Myocyte (in vitro differentiated cells): ENCODE results near the gene IFNAR2. TPM values are rescaled to one million over a fixed set of nuclear protein-coding genes. Genes with fewer than 3 reads are reported as not detected.

Source experiments
- DNase-seq: peaks from one replicate; pipeline ENCODE4 v3.0.0-alpha.2; 2012; ENCODE audit warnings: low read depth
- polyA plus RNA-seq: library from polyadenylated mRNA; unstranded; fragments of >200 nt; gene quantifications from one replicate; pipeline ENCODE4 v1.2.1, GENCODE V29; 2012; ENCODE audit warnings: missing spikeins
- total RNA-seq: library from RNA; depleted of rRNA; stranded (reverse); fragments of >200 nt; gene quantifications from 2 replicates; pipeline ENCODE4 v1.2.3, GENCODE V29; 2014

IFNAR2 gene
- 5.6 and 10.1 TPM in 2 replicates for total RNA-seq
- polyA plus RNA-seq = 10.4 TPM

DNA sequence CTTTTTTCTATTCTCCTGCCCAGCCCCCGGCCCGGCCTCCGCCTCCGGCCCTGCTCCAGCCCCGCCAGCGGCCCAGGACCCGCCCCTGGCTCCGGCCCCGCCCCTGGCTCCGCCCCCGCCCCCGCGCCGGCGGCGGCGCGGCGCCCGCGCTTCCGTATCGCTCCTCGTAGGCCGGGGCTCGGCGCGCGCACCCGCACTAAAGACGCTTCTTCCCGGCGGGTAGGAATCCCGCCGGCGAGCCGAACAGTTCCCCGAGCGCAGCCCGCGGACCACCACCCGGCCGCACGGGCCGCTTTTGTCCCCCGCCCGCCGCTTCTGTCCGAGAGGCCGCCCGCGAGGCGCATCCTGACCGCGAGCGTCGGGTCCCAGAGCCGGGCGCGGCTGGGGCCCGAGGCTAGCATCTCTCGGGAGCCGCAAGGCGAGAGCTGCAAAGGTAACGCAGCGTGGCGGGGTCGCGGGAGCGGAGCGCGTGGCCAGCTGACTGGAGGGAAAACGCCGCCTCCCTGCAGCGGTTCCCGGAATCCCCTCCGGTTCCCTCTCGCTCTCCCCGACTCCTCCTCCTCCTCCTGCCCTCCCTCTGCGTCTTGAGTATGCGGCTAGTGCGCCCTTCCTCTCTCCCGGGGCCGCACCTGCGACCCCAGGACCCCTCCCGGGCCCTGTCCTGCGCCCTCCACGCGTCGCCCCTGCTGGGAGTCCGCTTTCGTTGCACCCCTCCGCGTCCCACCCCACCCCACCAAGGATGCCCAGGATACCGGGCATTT, at the start of gene IFNAR2:
Gene IFNAR2 (plus strand): TSS at position 155 of the 761 bp plus-strand sequence. CDS start 11,985 bp downstream, outside the sequence.
- DNase-seq = peak; percentile 82

- DNase-seq = no peak
Measured at GRCh38 chr21:33185852-33186251, 43.9 kb upstream of the IFNAR2 start.

- no peak for DNase-seq
Measured at GRCh38 chr21:33187276-33187675, 42.5 kb upstream of the IFNAR2 start.

- no peak for DNase-seq
Measured at GRCh38 chr21:33189237-33189636, 40.5 kb upstream of the IFNAR2 start.

DNA sequence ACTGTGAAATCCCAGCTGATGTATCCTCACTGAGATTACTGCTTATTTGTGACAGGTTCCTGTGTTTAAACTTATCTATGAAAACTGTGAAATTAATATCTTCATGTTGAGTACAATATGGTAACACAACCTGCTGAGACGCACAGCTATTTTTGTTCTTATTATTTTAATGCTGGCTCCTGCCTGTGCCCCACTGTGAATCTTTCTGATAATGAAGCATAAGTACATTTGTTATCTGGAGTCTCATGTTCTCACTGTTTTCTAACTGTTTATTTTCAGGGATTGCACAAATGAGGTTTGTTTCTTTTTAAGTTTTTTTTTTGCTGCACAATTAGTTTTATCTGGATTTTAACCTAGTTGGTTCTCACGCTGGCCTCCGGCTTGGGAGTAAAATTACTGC, 39.9 kb upstream of the IFNAR2 start:
- no peak for DNase-seq

GRCh38 chr21:33196941-33197374, 32.8 kb upstream of the IFNAR2 start:
- peak; percentile 78 for DNase-seq

- DNase-seq = no peak
Measured at GRCh38 chr21:33197496-33197895, 32.2 kb upstream of the IFNAR2 start.

DNA sequence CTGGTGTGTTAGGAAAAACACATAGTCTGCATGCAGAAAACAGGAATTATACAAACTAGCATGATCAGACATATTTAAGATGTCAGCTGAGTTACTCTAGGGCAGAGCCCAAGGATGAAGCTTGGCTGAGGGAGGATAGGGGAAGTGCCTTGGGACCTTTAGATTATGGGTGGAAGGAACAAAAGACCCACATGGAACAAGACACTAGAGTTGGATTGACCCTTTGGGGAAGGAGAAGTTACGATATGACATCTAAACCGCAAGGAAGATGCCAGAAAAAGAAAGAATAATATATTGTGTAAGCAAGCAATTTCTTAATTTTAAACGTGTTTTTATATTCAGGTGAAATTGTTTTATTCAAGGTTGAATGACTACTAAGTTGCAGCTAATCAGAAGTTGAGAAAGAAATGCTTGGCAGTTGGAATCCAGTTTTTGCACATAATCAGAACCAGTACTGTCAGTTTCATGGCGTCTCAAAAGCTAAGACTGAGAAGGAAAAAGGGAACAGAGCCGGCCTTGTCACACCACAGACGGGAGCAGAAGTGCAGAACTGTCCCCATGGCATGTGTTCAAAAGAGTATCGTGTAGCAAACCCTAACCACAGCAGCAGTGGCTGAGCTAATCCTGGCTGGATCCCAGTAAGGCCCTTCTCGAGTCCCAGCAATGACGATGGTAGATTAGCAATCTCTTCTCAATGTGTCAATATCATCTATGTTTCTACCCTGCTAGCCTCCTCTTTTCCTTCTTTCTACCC, 31.2 kb upstream of the IFNAR2 start:
- DNase-seq = peak; percentile 92

- no peak for DNase-seq
Measured at GRCh38 chr21:33199100-33199464, 30.7 kb upstream of the IFNAR2 start.

GRCh38 chr21:33199516-33200217, 30.1 kb upstream of the IFNAR2 start:
- DNase-seq = peak; percentile 94

- no peak for DNase-seq
Measured at GRCh38 chr21:33201956-33202355, 27.8 kb upstream of the IFNAR2 start.

GRCh38 chr21:33202464-33203363, 27.0 kb upstream of the IFNAR2 start:
- DNase-seq = no peak

DNA sequence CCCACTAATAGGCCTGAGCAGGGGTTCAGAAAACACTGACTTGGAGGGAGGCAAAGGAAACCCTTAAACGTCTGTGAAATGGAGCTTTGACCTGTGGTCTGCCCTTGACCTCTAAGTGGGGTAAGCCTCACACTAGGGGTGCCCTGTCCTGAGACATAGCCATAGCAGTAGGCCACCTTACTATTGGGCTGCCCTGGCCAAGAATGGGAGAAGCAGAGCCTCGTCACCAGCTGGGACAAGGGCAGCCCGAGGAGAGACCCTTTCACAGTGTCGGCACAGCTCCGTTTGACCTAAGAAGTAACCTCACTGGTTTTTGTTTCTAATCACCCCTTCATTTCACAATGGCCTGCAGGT, 26.4 kb upstream of the IFNAR2 start:
- DNase-seq = no peak

DNA sequence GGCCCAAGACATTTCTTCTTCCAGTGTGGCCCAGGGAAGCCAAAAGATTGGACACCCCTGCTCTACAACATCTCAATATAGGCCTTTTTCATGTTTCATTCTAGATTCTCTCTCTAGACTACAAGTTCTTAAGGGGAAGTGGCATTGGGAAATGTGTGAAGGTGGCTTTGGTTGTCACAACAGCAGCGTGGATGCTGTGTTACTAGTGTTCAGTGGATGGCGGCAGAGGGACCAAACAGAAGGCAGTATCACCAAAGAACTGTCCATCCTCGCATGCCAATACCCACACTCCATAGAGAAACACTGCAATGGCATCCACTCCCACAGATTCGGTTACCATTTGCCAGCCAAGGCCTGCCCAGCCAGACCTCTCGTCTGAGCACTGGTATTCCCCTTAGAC, 24.3 kb upstream of the IFNAR2 start:
- DNase-seq = no peak

GRCh38 chr21:33206771-33207281, 22.9 kb upstream of the IFNAR2 start:
- DNase-seq = no peak

DNA sequence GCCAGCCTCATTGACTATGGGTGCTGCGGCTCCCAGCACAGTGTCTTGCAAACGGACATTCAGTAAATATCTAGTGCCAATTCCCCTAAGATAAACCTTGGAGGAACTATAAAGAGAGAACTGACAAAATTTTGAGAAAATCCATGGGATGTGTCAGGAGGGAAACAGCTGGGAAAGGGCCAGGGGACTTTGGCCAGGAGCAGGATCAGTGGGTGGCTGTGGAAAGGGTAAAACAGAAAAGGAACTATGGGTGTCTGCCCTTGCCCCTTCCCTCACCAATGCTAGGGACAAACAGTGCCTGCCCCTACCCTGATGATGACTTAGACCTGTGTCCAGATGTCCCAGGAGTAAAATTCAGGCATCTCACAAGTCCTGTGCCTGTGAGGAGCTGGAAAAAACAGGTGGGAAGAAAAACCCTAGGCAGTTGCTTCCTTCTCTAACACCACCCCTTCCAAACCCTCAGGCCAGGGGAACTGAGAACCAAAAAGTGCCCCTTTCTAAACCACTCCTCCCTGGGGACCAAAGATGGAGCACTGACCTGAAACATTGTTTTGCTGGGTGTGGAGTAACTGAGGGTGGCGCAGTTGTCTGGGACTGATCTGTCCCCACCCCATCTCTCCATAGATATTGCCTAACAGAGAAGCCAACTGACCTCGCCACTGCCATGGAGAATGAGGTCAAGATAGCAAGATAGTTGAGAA, 22.1 kb upstream of the IFNAR2 start:
- no peak for DNase-seq

DNA sequence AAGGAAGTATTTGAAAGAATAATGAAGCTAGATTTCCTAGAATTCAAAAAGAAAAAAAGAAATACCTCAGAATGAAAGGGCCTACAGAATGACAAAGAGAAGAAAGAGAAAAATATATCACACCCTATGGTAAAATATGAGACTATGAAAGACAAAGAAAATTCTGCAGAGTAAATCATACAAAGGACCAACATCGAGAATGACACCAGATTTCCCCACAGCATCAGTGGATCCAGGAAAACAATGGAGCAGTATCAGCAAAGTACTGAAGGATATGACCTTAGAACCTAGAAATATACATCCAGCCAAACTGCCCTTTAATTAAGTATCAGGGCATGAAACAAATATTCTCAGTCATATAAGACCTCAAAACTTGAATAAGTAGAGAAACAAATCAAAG, 21.2 kb upstream of the IFNAR2 start:
- no peak for DNase-seq

DNA sequence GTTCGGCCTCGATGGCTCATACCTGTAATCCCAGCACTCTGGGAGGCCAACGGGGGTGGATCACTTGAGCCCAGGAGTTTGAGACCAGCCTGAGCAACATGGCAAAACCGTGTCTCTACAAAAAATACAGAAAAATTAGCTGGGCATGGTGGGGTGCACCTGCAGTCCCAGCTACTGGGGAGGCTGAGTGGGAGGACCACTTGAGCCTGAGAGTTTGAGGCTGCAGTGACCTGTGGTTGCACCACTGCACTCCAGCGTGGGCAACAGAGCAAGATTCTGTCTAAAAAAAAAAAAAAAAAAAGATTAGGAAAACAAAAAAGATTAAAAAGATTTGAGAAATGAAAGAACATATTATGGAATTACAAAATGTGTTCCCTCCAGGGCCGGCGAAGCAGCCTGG, 18.4 kb upstream of the IFNAR2 start:
- DNase-seq = no peak

DNA sequence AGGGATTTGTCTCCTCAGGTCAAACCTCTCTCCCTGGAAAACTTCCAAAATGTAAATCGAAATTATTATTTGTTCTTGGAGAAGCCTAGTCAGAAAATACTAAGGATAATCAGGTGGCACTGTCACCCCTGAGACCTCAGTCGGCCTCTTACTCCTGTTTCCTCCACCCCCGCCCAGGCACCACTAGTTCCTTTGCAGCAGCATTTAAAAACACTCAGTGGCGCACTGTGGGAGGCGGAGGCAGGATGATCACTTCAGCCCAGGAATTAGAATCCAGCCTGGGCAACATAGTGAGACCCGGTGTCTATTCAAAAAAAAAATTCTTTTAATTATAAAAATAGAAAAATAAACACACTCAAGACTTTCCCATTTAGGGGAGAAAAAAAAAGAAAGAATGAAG, 18.0 kb upstream of the IFNAR2 start:
- no peak for DNase-seq

DNA sequence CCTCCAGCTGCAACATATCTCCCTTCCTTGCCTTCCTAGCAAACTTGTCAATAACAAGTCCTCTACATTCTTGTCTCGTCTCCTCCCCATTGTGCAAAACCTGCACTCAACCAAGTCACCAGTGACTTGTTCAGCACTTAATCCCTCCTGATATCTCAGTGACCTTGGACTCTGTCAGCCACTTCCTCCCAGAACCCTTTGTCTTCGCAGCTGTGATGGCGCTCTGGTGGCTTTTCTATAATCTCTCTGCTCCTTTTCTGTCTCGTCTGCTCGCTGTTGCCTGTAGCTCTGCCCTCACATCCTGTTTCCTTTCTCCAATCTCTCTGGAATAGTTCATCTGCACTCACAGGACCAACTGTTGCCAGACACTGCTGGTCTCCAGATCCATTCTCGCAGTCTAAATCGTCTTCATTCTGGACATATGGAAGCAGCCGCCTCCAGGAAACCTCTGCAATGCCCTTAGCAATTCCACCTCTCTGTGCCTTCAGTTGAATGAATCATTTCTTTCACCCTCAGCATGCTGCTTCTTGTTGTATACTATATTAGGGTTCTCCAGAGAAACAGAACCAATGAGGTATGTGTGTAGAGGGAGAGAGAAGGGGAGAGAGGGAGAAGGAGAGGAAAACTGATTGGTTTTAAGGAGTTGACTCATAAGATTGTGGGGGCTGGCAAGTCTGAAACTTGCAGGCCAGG, 17.4 kb upstream of the IFNAR2 start:
- DNase-seq = no peak
